Activated T-cell treated with anti-CD3 and anti-CD28 coated beads for 48 hours (primary cell): ENCODE results near the gene IER5L.

Experiments used
- DNase-seq: peaks from one replicate; pipeline ENCODE4 v3.0.0-alpha.2; 2020; ENCODE audit warnings: low read depth

Gene IER5L

GRCh38 chr9:129160712-129161533 is 17.1 kb downstream of the IER5L start:
- DNase-seq, result no peak

DNA sequence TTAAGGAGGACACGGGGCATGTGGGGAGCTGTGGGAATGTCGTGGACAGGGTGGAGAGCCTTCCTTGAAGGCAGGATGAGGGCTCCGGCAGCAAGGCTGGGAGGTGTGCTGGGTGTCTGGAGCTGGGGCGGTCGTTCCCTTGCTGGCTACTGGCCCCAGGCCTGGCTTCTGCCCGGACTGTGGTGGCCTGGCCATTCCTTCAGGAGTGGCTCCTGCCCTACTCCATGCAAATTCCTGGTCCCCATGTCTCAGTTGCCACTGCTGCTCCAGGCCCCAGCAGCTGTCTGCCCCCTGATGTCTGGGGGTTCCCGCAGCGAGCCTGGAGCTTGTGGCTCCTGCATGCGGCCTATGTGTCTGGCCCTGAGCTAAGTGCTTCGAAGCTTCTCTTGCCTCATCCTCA is 21.9 kb downstream of the IER5L start:
- DNase-seq, result no peak

DNA sequence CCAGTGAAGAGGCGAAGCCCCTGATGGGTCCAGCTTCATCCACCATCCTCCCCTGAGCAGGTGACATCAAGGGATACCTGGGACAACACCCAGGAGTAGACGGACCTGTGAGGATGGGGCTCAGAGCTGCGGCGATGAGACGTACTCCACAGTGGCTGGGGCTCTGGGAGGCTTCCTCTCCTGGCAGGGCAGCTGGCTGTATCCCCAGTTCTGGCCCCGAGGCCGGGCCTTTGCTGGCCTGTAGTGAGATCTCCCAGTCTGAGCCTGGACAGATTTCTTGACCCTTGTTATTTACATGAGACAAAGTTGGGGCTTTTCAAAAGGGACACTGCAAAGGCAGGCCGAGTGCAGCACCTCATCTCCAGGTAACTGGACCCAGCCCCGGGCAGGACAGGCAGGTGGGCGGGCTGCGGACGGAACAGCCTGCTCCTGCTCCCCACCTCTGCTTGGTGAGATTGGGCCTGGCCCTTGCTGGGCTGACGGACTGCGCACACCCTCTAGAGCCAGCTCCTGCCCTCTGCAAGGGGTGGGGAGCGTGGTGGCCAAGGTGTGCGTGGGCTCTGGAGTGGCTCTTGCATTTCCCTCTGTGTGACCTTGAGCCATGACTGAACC is 23.1 kb downstream of the IER5L start:
- no peak for DNase-seq

DNA sequence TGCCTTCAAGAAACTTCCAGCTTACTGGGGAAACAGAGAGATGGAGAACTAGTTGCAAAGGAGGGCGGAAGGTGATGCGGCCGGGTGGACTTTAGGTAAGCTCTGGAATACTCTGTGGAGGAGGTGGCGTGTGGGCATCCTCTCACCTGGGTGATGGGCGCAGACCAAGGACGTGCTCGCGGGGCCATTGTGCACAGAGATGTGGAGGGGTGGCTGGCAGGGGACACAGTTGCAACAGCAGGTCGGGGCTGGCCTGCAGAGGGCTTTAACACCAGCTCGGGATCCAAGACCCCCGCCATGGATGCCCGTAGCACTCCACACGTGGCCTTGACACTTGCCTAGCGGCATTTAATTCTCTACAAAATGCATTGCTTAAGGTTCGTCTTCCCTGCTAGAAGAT is 26.6 kb downstream of the IER5L start:
- DNase-seq, result no peak

- no peak for DNase-seq
Observed at GRCh38 chr9:129150672-129151211, 27.3 kb downstream of the IER5L start.

DNA sequence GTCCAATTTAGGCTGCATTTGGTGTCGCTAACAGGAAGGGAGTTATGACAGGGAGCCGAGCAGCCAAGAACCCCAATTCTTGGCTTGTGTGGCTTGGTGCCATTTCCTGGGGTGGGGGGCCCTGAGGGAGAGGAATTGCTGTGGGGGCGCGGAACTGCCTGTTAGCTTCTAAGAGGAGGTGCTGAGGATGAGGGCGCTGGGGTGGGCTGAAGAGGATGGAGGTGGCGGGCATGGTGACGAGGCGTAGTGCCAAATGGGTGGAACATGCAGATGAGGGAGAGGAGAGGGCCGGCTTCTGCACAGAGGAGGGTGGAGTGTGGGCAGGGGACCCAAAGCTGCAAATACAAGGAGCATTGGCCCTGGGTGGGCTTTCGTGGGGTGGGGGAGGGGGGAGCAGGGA is 27.9 kb downstream of the IER5L start:
- DNase-seq, result no peak

DNA sequence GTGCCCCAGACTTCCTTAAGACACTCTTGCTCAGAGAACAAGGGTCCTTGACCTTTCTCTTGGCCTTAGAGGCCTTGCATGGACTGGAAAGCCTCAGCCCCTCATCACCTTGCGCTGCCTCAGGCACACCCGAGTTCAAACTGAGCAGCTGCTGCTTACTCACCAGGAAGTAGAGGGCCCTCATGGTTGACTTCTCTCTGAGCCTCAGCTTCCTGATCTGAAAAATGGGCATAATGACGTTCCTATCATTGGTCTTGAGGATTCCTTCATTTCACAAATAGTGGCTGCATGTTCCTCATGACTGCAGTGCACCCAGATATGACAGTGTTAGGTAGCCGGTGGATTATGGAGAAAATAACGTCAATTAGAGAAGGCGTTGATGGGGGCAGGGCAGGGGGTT is 28.6 kb downstream of the IER5L start:
- no peak for DNase-seq

- no peak for DNase-seq
Observed at GRCh38 chr9:129148463-129149204, 29.4 kb downstream of the IER5L start.

GRCh38 chr9:129146441-129146941 is 31.6 kb downstream of the IER5L start:
- no peak for DNase-seq

DNA sequence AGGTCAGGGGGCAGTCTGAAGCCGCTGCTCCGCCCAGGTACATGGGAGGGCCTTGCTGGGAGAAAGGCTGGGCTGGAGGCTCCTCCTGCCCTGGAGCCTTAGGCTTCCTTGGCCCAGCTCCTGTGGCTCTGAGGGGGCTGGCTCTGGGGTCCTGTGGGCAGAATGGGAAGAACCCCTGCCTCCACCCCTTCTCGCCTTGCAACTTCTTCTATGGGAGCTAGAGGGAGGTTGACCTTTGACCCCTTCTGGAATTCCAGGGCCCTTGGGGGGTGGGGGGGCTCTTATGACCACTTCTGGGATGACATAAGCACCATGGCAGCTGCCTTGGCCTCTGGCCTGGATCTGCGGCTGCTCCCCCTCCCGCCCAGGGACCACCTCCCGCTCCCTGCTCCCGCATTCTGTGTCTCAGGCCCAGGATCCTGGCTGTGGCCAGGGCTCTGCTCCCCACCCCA is 32.2 kb downstream of the IER5L start:
- DNase-seq, result no peak

DNA sequence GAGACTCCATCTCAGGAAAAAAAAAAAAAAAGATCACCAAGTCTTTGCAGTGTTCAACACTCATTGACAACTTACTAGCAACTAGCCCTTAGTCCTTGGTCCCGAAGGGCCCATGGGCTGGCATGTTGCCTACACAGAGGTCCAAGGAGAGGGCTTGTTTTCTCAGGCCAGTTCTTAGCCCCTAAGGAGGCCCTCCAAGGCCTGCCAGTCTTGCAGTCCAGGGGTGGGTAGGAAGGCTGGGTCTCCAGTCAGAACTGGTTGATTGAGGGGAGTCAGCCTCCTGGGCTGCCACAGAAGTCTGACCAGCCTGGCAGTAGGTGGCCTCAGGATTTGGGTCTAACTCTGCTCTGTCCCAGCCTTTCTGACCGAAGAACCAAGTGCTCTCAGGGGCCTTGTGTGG is 32.7 kb downstream of the IER5L start:
- no peak for DNase-seq

GRCh38 chr9:129143031-129143927 is 34.8 kb downstream of the IER5L start:
- peak; percentile 62 for DNase-seq

GRCh38 chr9:129142138-129142935 is 35.7 kb downstream of the IER5L start:
- no peak for DNase-seq

- DNase-seq, result no peak
Observed at GRCh38 chr9:129141066-129142041, 36.7 kb downstream of the IER5L start.

- no peak for DNase-seq
Observed at GRCh38 chr9:129140397-129141065, 37.5 kb downstream of the IER5L start.

DNA sequence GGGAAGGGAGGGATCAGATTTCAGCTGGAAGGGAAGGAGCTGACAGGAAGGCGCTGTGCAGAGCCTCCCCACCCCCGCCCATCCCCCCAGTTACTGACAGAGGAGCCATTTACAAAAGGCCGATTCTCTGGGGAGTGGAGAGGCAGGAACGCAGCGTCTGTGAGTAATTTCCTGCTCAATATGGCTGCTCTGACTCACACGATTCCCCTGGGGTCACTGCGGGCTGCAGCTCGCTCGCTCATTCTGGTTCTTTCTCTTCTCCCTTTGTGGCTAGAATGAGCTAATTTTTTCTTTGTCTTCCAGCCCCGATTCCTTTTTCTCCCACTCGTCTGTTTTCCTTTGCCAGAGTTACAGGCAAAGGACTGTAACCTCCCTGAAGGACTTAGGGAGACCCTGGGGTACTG is 38.1 kb downstream of the IER5L start:
- peak; percentile 70 for DNase-seq

DNA sequence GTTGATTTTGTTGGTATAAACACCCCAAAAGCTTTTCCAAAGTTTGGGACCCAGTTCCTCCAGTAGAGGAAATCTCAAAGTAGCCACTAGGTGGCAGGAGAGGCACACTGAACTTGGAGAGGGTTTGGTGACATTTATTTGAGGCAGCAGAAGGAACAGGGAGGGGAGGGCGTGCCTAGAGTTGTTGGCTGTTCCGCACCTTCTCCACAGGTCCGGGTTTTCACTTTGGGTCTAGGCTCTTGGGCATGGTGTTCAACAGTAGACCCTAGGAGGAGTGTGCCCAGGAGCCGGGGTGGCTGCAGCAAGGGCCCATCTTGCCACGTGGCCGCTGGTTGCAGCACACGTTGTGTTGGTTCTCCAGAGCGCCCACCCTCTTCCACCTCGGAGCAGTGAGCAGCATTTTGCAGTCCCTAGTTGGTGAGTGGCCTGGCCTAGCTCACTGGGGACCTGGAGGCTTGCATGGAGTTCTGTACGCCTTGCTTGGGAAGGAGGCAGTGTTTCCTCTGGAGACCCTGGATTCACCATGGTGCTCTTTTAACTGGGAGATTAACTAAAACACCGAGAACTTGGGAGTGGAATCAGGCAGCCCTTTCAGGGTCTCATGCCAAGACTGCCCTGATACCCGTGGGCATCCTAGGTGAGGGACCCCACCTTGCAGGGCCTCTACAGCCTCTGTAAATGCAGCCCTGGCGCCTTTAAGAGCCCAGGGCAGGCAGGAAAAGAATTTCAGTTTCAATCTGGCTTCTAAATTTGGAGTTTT is 38.6 kb downstream of the IER5L start:
- DNase-seq, result peak; percentile 60
